HG03108 (cell line): ENCODE results near the gene MSL2.
"Not testable (repeated sequence)": the region's sequence is repeated elsewhere in the genome, so short reads cannot be mapped to it uniquely, and the experiment has no call there.

Experiments
- ATAC-seq: cut with Tn5 transposase; IDR thresholded peaks from one replicate; pipeline ENCODE4 v1.9.1; 2021; ENCODE audit warnings: moderate library complexity; ENCODE audit not compliant: unreplicated experiment

Gene MSL2

DNA sequence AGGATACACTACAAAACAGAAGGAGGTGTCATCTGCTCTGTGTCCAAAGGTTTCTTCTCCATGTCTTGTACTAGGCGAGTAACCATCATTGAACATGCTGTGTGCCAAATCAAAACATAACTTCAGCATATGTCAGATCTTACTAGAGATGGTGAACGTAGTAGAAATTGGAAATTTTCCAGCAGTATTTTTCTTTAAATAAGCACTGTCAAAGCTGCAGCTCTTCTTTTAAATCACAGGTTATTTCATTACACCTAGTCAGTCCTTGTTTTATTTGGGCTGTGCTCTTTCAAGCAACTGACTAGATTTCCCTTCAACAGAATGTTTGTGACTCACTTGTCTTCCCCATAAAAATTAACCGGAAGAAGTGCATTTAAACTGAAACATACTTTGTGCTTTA, 46.5 kb downstream of the MSL2 start:
- no peak for ATAC-seq

DNA sequence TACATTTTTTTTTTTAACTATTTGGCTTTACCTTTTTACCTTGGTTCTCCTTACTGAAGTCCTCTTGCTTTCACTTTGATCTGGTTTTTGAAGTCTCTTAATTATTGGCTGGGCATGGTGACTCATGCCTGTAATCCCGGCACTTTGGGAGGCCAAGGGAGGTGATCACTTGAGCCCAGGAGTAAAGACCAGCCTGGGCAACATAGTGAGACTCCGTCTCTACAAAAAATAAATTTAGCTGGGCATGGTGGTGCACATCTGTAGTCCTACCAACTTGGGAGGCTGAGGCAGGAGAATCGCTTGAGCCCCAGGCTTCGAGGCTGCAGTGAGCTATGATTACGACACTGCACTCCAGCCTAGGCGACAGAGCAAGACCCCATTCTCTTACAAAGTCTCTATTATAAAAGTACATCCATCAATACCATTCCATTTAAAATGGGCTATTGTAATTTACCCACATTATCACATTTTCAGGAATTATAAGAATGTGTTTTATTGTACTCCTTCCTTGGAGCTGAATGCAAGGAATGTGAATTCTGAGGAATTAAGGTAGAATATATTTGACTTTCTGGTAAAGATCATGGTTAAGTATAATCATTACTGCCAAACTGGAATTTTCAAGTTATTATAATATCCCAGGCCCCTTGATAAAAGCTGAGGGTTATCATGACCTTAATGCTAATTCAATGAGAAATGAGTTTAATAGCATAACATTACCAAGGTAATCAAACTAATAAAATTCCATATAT, 49.0 kb downstream of the MSL2 start:
- ATAC-seq, result no peak

DNA sequence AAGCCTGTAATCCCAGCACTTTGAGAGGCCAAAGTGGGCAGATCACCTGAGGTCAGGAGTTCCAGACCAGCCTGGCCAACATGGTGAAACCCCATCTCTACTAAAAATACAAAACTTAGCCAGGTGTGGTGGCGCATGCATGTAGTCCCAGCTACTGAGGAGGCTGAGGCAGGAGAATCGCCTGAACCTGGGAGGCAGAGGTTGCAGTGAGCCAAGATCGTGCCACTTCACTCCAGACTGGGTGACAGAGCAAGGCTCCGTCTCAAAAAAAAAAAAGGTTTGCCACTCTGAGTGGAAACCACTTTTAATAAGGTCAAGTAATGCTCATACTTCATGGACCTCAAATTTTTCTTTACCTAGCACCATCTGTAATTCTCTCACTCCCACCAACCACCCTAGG, 51.7 kb downstream of the MSL2 start:
- not testable (repeated sequence) for ATAC-seq

DNA sequence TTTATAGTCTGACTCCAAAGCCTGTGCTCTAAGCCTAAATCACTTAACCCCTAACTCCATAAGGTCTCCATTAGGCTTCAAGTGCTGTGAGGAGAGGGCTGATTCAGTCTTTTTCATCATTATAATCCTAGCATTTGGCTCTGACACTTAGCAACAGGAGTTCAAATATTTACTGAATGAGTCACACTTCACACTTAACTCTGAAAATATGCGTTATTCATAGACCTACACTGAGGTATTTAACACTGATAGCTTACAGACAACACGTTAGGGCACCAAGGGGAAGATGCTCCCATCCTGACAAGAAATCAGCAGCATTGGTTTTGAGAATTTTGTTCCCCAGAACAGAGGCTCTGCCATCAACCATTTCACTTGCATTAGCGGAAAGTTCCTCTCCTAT, 53.5 kb downstream of the MSL2 start:
- ATAC-seq, result no peak

DNA sequence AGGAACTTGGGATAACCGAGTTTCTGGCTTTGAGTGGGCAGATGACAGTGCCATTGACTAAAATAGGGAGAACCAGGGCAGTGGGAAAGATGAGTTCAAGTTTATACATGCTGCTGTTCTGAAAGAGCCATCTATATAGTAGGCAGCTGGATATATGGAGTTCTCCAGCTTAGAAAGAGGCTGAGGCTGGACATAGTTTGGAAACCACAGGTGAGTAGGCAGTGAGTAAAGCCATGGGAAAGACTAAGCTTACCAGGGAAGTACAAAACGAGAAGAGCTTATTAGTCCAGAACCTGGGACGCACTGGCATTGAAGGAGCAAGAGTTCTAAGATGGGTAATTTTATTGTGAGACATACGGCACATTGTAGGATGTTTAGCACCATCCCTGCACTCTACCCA, 54.2 kb downstream of the MSL2 start:
- ATAC-seq, result no peak

DNA sequence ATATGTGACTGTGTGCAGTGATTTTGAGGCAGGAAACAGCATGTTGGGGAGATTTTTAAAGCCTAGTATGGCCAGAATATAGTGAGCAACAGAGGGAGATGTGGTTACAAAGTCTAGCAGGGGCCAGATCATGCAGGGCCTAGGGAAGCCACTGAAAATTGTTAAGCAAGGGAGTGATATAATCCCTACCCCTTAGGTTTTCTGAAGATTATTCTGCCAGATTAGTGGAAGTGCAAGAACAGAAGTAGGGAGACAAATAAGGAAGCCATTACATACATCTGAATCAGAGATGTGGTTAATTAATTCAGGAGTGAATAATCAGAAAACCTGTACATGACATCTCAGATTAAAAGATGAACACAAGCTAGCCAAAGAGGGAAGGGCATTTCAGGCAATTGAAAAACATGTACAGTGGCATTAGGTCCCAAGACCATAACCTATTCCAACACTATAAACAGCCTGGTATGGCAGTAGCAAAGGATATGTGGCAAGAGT, 54.8 kb downstream of the MSL2 start:
- no peak for ATAC-seq

DNA sequence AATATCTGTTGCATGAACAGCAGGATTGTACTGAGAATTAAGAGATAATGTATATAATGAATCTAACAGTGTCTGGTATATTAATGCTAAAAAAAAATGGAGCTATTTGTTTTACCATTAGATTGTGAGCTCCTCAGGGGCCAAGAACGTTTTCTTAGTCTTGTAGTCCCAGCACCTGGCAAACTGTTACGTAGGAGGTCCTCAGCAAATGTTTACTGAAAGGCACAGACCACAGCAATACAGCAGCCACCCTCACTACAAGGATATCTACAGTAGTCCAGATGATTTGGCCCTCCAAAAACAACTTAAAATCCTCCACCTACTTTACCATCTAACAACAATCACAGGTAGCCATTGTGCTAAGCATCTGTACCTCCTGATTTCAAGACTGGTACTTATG, 59.7 kb downstream of the MSL2 start:
- no peak for ATAC-seq

DNA sequence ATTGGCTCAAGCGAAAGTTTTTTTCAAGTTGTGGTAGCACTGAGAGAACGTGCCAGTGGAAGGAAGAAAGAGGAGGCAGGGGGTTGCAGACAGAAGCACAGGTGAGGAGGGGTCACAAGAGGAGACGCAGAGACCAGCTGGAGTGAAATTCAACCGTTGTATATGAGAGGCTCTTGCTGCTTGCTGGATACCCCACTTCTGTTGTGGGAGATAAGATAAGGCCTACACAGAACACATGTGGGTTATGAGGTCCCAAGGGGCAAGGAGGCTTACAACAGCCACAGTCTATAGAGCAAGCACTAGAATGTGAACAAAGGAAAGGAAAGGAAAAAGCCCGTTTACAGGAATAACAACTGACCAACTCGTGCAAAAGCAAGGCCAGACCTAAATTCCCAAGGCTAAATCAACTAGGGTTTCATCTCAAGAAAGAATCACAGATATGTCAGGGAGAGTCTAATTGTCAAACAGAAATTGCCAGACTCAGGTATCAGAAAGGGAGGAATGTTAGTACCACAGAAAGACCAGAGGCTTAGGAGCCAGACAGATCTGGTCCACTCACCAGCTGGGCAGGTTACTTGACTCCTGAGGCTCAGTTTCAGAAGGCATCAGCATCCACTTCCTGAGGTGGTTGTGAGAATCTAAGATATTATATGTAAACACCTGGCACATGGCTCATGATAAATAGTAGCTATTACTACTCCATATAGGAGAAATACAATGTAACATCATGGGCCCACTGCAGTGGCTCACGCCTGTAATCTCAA, 60.9 kb downstream of the MSL2 start:
- no peak for ATAC-seq

DNA sequence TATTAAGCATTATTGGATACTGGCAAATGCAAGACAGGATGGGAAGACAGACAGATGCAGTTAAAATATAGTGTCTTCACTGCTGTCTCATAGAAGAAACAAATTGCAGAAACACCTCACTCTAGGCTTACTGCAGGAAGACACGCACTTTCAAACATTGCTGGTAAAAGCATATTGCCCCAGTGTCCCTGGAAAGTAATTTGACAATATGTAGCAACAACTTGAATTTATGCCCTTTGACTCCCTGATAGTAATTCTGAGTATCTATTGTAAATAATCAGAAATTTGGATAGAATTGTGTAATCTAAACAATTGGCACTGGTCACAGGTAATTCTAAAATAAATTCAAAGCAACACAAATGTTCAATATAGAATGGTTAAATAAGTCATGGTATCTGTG, 62.0 kb downstream of the MSL2 start:
- ATAC-seq, result no peak

DNA sequence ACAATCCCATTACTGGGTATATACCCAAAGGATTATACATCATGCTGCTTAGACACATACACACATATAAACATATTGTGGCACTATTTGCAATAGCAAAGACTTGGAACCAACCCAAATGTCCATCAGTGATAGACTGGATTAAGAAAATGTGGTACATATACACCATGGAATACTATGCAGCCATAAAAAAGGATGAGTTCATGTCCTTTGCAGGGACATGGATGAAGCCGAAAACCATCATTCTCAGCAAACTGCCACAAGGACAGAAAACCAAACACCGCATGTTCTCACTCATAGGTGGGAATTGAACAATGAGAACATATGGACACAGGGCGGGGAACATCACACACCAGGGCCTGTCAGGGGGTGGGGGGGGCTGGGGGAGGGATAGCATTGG, 64.5 kb downstream of the MSL2 start:
- ATAC-seq, result not testable (repeated sequence)

DNA sequence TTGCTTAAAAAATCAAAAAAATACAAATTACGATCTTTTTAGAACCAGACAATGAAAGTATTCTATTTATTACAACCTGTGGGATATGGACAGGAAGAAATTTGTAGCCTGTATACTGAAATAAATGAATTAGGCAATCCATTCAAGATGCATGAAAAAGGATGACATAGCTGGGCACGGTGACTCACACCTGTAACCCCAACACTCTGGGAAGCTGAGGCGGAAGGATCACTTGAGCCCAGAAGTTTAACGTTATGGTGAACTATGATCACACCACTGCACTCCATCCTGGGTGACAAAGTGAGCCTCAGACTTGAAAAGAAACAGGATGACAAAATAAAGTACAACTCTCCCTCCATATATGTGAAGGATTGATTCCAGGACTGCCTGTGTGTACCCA, 74.1 kb downstream of the MSL2 start:
- no peak for ATAC-seq

DNA sequence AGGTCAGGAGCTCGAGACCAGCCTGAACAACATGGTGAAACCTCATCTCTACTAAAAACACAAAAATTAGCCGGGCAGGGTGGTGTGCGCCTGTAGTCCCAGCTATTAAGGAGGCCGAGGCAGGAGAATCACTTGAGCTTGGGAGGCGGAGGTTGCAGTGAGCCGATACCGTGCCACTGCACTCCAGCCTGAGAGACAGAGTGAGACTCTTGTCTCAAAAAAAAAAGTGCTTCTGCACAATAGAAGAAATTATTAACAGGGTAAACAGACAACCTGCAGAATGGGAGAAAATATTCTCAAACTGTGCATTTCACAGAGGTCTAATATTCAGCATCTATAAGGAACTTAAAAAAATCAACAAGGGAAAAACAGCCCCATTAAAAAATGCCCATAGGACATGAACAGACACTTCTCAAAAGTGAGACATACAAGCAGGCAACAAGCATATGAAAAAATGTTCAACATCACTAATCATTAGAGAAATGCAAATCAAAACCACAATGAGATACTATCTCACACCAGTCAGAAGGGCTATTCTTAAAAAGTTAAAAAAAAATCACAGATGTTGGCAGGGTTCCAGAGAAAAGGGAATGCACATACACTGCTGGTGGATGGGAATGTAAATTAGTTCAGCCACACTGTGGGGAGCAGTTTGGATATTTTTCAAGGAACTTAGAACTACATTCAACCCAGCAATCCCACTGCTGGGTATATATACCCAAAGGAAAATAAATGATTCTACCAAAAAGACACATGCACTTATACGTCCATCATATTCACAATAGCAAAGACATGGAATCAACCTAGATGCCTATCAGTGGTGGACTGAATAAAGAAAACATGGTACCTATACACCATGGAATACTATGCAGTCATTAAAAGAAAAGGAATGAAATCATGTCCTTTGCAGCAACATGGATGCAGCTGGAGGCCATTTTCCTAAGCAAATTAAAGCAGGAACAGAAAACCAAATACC, 75.5 kb downstream of the MSL2 start:
- ATAC-seq, result peak; percentile 71

DNA sequence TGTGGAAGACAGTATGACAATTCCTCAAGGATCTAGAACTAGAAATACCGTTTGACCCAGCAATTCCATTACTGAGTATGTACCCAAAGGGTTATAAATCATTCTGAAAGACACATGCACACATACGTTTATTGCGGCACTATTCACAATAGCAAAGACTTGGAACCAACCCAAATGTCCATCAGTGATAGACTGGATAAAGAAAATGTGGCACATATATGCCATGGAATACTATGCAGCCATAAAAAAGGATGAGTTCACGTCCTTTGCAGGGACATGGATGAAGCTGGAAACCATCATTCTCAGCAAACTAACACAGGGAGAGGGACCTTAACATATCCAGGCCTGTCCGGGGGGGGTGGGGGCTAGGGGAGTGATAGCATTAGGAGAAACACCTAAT, 76.4 kb downstream of the MSL2 start:
- not testable (repeated sequence) for ATAC-seq

DNA sequence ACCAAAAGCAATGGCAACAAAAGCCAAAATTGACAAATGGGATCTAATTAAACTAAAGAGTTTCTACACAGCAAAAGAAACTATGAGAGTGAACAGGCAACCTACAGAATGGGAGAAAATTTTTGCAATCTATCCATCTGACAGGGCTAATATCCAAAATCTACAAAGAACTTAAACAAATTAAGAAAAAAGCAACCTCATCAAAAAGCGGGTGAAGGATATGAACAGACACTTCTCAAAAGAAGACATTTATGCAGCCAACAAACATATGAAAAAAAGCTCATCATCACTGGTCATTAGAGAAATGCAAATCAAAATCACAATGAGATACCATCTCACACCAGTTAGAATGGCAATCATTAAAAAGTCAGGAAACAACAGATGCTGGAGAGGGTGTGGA, 76.8 kb downstream of the MSL2 start:
- not testable (repeated sequence) for ATAC-seq

DNA sequence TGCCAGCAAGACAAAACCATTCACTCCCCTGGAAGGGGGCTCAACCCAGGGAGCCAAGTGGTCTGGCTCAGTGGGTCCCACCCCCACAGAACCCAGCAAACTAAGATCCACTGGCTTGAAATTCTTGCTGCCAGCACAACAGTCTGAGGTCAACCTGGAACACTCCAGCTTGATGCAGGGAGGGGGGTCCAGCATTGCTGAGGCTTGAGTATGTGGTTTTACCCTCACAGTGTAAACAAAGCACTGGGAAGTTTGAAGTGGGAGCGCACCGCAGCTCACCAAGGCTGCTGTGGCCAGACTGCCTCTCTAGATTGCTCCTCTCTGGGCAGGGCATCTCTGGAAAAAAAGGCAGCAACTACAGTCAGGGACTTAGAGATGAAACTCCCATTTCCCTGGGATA, 81.7 kb downstream of the MSL2 start:
- no peak for ATAC-seq

DNA sequence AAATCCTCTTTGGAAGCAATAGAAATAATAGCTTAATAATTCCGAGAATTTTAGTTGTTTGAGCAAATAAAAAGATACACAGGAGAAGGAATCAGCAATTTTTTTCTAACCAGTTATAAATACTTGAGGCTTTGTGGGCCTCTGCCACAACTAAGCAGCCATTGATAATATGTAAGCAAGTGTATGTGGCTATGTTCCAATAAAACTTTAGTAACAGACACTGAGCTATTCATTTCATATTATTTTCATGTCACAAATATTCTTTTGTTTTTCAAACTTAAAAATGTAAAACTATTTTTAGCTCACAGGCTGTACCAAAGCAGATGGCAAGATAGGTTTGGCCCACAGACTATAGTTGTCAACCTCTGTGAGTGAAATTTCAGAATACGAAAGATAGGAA, 85.7 kb downstream of the MSL2 start:
- no peak for ATAC-seq

DNA sequence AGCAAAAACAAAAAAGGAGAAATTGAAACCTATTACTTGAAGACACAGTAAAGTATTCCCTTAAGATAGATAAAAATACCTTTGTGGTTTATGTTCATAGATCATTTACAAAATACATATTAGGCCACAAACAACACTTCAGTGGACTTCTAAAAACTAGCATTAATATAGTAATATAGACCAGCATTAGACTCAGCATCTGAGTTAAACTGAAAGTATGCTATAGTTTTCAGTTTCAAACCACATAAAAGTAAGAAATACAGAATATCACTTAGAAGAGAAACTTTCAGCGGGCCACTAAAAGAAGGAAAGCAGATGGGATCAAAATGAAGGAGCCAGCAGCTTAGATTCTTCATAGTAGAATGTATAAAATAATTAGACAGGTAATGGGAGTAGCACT, 86.6 kb downstream of the MSL2 start:
- ATAC-seq, result peak; percentile 97

DNA sequence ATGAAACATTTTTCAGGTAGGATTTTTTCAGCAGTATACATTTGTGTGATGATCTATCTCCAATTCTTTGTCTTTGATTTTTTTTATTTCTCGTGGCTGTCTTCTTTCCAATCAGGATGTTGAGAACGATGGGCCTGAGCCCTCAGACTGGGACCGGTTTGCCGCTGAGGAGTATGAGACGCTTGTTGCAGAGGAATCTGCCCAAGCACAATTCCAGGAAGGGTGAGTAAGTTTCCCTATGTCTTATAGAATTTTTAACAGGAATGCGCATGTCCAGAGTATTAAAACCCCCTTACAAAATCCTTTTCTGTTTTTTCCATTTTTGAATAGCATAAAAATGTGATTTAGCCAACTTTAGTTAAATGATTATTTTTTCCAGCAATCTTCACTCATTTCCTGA, 90.0 kb downstream of the MSL2 start:
- no peak for ATAC-seq

DNA sequence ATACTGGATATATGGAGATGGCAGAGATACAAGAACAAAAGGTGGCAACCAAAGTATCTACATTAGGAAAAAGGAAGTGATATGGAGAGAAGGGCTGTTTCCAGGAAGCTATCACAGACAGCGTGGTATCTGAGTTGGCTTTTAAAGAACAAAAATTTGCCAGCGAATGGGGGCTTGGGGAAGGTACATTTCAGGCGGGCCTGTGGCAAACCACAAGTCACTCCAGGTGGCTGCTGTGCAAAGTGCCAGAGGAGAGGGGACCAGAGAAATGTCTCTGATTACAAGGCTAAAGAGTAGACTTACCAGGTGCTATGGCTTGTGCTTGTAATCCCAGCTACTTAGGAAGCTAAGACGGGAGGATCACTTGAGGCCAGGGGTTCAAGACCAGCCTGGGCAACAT, 91.1 kb downstream of the MSL2 start:
- no peak for ATAC-seq
